Muscle of arm (tissue), 14 donors: ENCODE data around the gene RAB19. TPM values are rescaled to one million over a fixed set of nuclear protein-coding genes. Genes with fewer than 3 reads are reported as not detected.

Experiments used
- DNase-seq: peaks from one replicate; pipeline ENCODE4 v3.0.0-alpha.2; 2013
- long read RNA-seq, 11 donors: transcript quantifications; one replicate each; lab custom pipeline, GENCODE V29; 2026
- polyA plus RNA-seq, 12 donors: library from polyadenylated mRNA; unstranded; fragments of 120-200 nt; gene quantifications; one replicate each; pipeline ENCODE4 v1.2.1, GENCODE V29; 2013; ENCODE audit not compliant: insufficient read length in 12 of 12

The RAB19 gene, protein sequence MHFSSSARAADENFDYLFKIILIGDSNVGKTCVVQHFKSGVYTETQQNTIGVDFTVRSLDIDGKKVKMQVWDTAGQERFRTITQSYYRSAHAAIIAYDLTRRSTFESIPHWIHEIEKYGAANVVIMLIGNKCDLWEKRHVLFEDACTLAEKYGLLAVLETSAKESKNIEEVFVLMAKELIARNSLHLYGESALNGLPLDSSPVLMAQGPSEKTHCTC
- polyA plus RNA-seq: under 1 TPM in 1 of 12 donors, not detected in 11; 0.23 TPM
- long read RNA-seq, donor 1: 0 reads
- long read RNA-seq, donor 2: 0 reads
- long read RNA-seq, donor 3: 0 reads
- long read RNA-seq, donor 4: 0 reads
- long read RNA-seq, donor 5: 0 reads
- long read RNA-seq, donor 6: 0 reads
- long read RNA-seq, donor 7: 0 reads
- long read RNA-seq, donor 8: 0 reads
- long read RNA-seq, donor 9: 0 reads
- long read RNA-seq, donor 10: 0 reads
- long read RNA-seq, donor 11: 0 reads

DNA sequence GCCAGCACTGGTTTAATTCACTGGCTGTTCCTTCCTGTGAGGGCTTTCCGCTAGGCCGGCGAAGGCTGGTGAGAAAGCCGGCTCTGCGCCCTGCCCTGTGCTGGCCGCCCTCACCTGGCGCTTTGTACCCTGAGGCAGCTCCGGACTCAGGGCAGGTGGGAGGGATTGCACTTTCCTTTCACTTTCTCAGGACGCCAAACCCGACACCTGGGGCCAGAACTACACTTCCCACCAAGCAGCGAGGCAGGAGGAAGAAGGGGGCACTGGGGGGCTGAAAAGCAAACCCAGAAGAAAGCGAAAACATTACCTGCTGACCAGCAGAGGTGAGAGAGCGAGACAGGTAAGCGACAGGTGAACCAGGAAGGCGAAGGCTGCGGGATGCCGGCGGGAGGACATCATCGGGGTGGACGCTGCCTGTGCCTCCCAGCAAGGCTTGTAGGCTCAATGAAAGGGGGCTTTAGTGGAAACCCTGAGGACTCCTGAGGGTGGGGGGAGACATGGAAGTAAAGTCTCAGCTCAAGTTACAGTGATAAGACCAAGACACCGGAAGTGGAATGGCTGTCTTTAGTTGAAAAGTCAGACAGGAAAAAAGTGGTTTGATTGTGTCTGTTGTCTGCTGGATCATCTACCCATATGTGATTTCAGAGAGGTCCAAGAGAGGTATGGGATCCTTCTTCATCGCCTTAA lies at the start of gene RAB19:
TSS of gene RAB19 (plus strand) at position 181 of the 687 bp plus-strand sequence. CDS start 3,589 bp downstream, outside the sequence.
- no peak for DNase-seq

DNA sequence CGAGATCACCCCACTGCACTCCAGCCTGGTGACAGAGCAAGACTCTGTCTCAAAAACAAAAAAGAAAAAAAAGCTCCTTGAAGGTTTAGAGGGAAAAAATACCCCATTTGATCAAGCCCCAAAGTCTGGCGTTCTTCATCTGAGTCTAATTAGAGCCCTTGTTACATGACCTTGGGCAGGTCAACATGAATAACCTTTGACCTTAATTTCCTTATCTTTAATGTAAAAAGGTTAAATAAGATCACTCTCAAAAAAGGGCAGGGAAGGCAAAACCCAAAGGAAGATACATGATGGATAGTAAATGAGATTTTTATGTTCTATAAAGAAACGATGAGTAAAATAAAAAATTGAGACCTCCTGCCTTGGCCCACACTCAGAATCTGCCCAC lies 45.8 kb upstream of the RAB19 start:
- no peak for DNase-seq

DNA sequence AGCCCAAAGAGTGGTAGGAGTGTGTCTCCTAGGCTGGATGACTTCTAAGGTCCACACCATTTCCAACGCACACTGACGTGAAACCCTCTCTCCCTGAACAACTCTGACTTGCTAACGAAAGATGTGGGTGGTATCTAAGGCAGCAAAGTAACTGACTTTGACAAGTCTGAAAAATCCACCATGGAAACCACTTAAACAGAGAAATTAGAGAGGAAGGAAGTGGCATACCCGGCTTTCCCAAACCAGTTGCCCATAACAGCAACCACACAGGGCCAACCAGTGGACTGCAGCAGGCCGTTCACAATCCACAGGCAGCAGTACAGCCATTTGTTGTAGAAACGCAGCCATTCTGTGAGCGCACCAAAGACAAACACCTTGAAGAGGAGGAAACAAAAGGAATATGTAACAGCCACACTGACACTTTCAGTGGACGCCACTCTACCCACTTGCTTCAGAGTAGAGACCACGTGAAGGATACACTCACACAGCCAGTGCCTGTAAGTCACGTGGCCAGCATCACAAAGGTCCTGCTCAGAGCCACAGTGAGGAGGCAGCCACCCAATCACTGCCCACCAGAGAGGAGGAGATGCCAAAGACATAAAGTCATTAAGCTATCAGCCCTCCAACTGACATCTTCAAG lies 45.3 kb upstream of the RAB19 start:
- no peak for DNase-seq

DNA sequence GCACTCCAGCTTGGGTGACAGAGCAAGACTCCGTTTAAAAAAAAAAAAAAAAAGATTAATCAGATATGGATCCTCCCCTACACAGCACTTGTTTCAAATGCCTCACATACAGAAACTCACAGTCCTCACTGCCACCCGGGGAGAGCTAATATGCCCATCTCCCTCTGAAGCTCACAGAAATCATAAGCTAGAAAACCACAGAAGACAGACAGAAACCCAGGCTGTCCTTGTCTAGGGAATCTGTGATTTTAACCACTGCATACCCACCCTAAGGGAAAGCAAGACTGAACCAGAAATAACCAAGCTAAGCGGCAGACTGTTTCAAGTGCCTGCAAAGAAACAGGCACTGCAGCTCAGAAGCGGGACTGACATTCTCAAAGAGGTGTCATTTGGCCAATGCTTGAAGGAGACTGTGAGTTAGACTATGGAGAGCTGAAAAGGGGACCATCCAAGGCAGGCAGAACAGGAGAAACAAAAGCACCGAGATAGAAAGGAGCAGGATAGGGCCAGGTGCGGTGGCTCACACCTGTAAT lies 43.1 kb upstream of the RAB19 start:
- DNase-seq: no peak

DNA sequence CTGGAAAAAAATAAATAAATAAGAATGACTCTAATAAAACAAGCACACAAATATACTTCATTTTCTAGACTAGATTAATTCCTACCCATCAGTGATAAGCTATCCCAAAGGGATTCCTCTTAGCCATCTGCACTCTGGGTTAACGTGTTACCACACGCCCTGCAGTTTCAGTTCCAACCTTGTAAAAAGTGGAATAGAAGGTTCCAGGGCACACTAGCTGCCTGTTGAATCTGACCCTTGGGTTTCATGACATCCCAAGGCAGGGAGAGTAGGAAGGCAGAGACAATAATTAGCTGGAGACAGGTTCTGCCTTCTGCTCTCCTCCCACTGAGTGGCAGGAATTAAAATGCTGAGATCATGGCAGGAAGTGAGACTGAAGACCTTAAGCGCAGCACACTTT lies 39.0 kb upstream of the RAB19 start:
- no peak for DNase-seq

DNA sequence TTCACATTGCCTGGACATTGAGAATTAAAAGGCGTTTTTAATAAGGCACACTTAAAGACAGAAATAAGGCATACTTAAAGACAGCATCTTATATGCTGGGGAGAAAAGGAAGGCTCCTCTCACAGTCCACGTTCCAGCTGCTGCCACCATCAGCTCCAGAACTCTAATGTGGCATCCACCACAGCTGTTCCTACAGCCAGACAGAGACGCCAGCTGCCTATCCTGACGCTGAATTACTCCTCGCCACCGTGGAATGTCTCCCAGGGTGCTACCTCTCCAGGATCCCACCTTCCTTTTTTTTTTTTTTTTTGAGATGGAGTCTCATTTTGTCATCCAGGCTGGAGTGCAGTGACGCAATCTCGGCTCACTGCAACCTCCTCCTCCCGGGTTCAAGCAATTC lies 36.3 kb upstream of the RAB19 start:
- DNase-seq: no peak

DNA sequence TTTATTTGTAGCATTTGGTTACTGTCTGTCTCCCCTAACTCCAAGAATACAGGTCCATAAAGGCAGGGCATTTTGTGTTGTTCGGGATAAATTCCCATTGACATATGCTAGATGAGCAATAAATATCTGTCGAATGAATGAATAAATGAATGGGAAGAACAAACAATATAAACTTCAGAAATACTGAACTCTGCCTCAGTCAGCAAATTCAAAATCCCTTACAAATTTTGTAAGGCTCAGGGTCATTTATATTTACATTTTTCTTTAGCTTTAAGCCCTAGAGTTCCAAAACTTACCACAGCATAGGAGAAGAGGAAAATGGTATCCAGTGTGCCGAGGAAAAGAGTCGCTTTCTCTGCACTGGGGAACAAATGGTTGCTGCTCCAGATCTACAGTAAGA lies 34.6 kb upstream of the RAB19 start:
- no peak for DNase-seq

DNA sequence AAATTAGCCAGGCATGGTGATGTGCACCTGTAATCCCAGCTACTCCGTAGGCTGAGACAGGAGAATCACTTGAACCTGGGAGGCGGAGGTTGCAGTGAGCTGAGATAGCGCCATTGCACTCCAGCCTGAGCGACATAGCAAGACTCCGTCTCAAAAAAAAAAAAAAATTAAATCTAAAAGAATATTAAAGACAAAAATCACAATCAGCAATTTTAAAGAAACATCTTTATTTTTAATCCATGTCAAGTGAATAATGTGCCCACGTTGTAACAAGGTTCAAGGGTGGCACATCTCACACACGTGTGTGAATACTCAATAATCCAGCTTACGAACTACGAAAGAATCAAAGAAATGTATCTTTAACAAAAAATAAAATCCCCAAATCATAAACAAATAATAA lies 28.5 kb upstream of the RAB19 start:
- DNase-seq: no peak

DNA sequence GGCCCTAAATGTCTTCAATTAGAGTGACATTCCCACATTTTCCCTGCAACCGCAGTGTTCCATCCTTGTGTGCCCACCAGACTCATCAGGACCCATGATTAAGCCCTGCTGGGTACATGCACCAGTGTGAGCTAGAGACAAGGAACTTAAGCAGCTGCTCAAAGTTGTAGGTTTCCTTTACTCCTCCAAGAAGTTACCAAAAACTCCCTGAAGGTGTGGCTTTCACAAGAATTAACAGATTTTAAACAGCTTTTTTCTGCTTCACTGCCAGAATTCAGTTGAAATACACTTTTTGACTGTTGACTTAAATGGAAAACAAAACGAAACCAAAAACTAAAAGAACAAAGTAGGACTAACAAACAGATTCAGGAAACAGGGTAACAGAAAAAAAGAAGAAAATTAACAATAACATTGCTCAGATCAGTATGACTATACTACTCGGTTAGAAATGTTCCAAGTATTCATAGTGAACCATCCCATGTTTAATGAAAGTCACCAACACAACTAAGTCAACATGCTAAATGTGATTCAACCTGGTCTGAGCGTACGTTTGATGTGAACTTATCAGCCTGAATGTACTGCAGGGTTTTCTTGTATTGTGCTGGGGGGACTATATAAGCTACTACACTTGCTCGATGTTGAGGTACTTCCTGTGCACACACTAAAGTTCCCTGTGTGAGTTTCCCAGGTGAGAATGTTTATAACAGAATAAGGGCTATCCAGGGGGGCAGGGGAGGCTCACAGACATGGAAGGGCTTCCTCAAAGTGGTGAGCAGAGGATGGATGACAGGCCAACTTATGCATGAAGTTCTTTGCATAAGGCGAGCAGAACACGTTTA lies 27.7 kb upstream of the RAB19 start:
- DNase-seq: no peak

DNA sequence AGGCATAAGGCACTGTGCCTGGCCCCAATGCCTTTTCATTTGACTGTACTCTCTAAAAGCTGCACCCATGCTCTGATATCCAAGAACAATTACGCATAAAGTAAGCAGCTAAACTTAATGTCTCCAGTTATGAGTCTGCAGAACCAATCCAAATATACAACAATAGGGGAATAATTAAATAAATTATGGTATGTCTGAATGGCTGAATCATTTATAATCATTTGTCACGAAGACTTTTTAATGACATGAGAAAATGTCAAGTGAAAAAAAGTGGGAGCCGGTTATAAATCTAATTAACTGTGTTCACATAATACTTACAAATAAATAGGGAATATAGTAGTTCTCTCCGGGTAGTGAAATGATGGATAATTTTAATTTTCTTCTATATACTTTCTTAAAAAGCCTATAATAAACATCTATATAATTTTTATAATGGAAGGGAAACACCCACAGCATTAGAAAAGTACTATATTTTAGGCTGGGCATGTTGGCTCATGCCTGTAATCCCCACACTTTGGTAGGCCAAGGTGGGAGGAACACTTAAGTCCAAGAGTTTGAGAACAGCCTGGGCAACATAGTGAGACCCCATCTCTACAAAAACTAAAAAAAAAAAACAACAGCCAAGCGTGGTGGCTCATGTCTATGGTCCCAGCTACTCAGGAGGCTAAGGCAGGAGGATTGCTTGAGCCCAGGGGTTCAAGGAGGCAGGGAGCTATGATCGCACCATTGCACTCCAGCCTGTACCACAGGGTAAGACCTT lies 19.7 kb upstream of the RAB19 start:
- DNase-seq: no peak

DNA sequence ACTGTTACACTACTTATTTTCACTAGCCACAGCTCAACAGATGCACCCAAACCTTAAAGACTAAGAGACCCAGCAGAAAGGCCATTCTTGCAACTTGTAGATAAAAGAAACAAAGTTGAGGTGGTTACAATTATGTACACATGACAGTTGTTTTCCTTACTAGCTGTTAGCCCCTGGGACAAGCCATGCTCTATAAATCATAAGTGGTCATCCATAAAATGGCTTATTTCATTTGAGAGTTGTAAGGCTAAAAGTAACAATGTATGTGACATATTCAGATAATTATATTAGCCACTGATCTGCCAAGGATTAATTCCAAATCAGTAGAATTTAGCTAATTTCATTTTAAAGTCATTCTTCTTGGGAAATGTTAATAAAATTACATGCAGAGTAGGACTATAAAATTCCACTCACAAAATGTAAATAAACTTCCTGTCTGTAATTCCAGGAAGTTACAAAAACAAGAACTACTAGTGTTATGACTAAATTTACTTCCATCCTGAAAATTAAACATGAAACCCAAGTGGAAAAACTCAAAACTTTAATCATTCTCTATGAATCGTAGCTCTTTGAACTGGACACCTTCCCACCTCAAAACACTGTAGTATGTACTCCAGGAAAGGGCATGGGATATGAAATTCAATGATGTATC lies 18.8 kb upstream of the RAB19 start:
- DNase-seq: no peak

DNA sequence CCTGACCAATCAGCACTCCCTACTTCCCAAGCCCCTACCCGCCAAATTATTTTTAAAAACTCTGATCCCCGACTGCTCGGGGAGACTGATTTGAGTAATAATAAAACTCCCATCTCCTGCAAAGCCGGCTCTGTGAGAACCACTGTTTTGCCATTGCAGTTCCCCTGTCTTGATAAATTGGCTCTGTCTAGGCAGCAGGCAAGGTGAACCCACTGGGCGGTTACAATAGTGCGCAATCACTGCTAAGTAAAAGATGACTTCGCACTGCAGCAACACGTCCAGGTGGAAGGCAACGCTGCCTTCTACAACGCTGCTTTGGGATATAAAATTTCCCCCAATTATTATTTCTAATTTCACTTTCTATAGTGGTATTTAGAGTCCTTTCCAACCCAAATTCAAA lies 14.4 kb upstream of the RAB19 start:
- no peak for DNase-seq

DNA sequence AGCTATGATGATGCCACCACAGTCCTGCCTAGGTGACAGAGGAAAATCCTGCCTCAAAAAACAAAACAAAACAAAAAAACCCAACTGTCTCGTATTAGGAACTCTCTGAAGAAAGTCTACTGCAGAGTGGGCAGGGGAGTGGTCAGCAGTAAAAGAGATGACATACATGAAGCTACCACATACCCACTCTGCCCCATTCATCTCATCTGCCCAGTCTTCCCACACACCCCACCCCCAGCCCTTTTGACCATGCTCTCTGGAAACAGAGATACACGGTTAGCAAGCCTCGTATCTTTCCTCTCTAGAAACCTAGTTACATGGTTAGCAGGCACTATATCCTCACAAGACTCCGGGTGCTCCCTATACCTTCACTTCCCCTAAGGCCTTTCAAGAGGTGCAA lies 13.8 kb upstream of the RAB19 start:
- no peak for DNase-seq

DNA sequence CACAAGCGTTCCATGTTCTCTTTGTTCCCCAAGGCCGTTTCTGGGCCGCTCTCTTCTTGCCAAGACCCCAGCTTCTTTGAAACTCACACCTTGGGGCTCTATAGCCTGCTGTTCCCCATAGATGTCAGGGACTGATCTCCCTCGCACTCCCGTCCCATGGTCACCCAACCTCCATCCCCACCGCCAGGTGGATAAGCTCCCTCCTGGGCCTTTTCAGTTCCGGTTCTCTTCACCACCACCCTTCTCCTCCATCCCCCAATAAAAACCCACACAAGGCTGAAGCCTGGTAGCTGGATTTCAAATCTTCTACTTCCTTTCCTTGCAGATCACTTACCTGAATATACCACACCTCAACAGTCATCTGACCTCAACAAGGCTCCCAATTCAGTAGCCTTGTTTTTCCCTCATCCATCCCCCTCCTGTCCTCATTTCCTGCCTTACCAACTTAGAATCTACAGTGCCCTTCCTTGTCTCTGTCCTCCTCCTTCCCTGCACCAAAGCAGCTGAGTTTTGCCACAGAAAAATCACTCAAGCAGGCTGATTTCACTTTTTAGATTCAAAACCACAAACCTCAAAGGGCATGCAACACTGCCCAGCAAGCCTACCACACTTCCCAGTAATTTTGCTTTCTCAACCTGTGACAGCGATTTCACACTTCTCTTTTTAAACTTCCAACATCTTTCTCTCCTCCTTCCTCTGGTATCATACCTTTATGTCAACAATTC lies 13.2 kb upstream of the RAB19 start:
- no peak for DNase-seq

DNA sequence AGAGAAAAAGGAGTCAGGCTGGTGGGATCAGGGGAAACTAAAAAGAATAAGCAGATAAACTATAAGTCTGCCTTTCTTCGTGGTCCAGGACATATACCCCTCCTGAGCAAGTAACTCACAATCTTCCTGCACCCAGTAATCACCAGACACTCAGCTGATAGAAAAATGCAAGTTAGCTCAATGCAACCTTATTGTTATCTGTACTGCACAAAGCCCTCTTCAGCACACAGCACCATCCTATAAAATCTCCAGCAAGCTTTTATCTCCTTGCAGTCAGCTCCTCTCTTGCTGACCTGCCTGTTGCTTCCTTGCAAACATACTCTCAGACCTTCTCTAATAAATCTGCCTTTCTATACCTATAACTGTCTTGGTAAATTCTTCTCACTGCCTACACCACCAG lies 12.2 kb upstream of the RAB19 start:
- DNase-seq: no peak

DNA sequence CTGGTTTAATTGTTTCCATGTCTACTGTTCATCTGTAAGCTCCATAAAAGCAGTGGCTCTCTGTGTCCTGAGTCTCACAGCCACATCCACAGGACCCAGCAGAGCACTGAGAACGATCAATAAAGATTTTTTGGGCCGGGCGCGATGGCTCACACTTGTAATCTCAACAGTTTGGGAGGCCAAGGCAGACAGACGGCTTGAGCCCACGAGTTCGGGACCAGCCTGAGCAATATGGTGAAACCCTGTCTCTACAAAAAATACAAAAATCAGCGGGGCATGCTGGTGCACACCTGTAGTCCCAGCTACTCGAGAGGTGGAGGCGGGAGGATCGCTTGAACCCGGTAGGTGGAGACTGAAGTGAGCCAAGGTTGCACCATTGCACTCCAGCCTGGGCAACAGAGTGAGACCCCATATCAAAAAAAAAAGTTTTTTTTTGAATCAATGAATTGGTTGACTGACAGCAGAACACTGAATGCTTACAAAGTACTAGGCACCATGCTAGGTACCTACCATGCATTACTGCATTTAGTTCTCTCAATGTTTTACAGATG lies 10.0 kb upstream of the RAB19 start:
- DNase-seq: no peak

DNA sequence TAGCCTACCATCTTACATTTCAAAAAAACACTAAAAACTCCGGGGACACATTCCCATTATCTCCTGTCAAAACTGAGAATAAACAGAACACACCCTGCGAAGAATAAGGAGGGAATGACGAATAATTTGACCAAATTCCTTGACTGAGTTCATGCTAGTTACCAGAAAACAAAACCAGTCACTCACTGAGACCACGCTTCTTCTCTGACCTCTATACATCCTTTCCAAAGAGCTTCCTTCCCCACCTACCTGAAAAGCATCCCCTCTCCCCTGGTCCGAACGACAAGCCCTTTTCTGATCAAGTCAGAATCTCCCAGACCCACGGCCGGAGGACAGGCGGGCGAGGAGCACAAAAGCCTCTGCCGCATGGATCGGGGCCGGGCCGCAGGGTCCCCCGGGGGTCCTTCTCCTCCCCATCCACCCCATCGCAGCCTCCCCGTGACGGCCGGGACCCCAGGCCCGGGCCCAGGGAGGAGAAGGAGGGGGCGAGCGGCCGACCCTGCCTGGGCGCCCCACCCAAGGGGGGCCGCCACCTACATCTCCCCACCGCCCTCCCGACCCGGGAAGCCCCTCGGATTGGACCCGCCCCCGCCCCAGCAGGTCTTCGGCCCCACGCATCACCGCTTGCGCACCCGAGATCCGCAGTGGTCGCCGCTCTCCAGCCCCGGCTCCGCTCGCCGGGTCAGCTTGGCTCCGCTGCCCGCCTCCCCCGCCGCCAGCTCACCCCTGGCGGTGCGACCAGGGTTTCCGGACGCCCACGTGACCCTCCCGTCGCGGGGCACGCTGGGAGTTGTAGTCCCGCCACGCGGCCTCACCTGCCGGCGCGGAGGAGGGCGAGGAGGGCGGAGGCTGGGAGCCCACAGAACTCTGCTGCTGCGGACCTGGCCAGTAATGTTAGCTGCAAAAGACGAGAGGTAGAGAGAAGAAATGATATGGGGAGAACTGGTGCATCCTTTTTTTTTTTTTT lies 5.8 kb upstream of the RAB19 start, which contains the start of gene SLC37A3:
TSS of gene SLC37A3 (minus strand) at position 747 of the 967 bp plus-strand sequence. CDS start 16,004 bp downstream, outside the sequence.
- DNase-seq: peak; percentile 83

DNA sequence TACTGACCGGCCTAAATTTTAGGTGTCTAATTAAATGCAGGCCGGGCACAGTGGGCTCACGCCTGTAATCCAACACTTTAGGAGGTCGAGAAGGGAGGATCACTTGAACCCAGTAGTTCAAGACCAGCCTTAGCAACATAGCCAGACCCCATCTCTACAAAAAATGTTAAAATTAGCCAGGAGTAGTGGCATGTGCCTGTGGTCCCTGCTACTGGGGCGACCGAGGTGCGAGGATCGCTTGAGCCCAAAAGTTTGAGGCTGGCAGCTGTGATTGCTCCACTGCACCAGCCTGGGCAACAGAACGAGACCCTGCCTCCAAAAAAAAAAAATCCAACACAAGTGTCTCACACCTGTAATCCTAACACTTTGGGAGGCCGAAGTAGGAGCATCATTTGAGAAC lies 5.0 kb upstream of the RAB19 start:
- no peak for DNase-seq
